Endothelial cell of umbilical vein (primary cell): ENCODE results near the gene CCR4. TPM values are rescaled to one million over a fixed set of nuclear protein-coding genes. Genes with fewer than 3 reads are reported as not detected.

Source experiments
- BruUV-seq: library from RNA; stranded (reverse); fragments of 400-500 nt; replicated peaks from 2 replicates; lab custom pipeline; 2021; lab: Mats Ljungman, UMichigan
- CTCF ChIA-PET: fragments of 300-600, 350-600 bp; sonication (Branson Sonifier 250); formaldehyde crosslinking; loops from one replicate; lab custom pipeline; 2021; ENCODE audit warnings: antibody characterized with exemption, inconsistent platforms; lab: Charles Lee
- POLR2A ChIA-PET: fragments of 300-600, 350-600 bp; sonication (Branson Sonifier 250); formaldehyde crosslinking; loops from one replicate; lab custom pipeline; 2021; ENCODE audit warnings: antibody characterized with exemption, inconsistent platforms; lab: Charles Lee
- DNase-seq: peaks from one replicate; pipeline ENCODE4 v3.0.0-alpha.2; 2011; ENCODE audit warnings: low read depth, low spot score
- FAIRE-seq: peaks from 2 replicates; lab custom pipeline; 2011; peaks lifted over from hg19 to GRCh38; lab: Jason Lieb, UNC
- H2AFZ ChIP-seq: 2 replicates; pipeline ENCODE4 v1.6.0; 2012; ENCODE audit warnings: low read depth, low read length, control low read depth, inconsistent platforms
- H3K27ac ChIP-seq: 2 replicates; pipeline ENCODE4 v1.5.1; 2011; ENCODE audit warnings: low read depth, mild to moderate bottlenecking, control low read depth, low read length, moderate library complexity; ENCODE audit not compliant: insufficient read depth
- H3K27me3 ChIP-seq, 2 experiments: 2 replicates each; pipeline versions ENCODE4 v1.6.0 to v1.6.1; 2011; ENCODE audit warnings: low read length in 2 of 2, mixed read lengths in 1 of 2; ENCODE audit not compliant: control insufficient read depth in 2 of 2, insufficient read depth in 2 of 2
- H3K36me3 ChIP-seq, 2 experiments: 2 replicates in 1 of 2; 3 replicates in 1 of 2; pipeline ENCODE4 v1.5.1; 2011; ENCODE audit warnings: low read length in 2 of 2, mild to moderate bottlenecking in 1 of 2, moderate library complexity in 1 of 2; ENCODE audit not compliant: control insufficient read depth in 2 of 2, insufficient read depth in 2 of 2; ENCODE audit errors: extremely low read depth in 1 of 2
- H3K4me1 ChIP-seq: 3 replicates; pipeline ENCODE4 v1.5.1; 2011; ENCODE audit warnings: mild to moderate bottlenecking, low read length; ENCODE audit not compliant: control insufficient read depth, insufficient read depth; ENCODE audit errors: extremely low read depth
- H3K4me2 ChIP-seq: 2 replicates; pipeline ENCODE4 v1.6.1; 2011; ENCODE audit warnings: low read length, control low read depth, mixed read lengths; ENCODE audit not compliant: insufficient read depth
- H3K4me3 ChIP-seq, 3 experiments: fragments of 200-600 bp in 1 of 3; sonication (generic), shearing (Covaris generic) in 1 of 3; replicated peaks in 1 of 3; 2 replicates each; pipeline ENCODE4 v1.5.1; 2011 to 2016; ENCODE audit warnings: control low read depth in 3 of 3, low read length in 3 of 3, mild to moderate bottlenecking in 2 of 3, inconsistent platforms in 1 of 3, low read depth in 1 of 3, moderate library complexity in 1 of 3; ENCODE audit not compliant: insufficient read depth in 1 of 3
- H3K79me2 ChIP-seq: 2 replicates; pipeline ENCODE4 v1.6.0; 2012; ENCODE audit warnings: low read length, inconsistent platforms; ENCODE audit not compliant: control insufficient read depth, insufficient read depth
- H3K9ac ChIP-seq: replicated peaks from 2 replicates; pipeline ENCODE3; 2011; ENCODE audit warnings: low read length, control low read depth; ENCODE audit not compliant: insufficient read depth; ENCODE audit errors: extremely low read depth
- H3K9me1 ChIP-seq: replicated peaks from 3 replicates; pipeline ENCODE4 v1.6.0; 2011; ENCODE audit warnings: mild to moderate bottlenecking, low read length; ENCODE audit not compliant: control insufficient read depth, insufficient read depth; ENCODE audit errors: extremely low read depth
- H3K9me3 ChIP-seq: replicated peaks from 2 replicates; pipeline ENCODE4 v1.5.1; 2012; ENCODE audit warnings: low read length, inconsistent platforms; ENCODE audit not compliant: control insufficient read depth, insufficient read depth
- H4K20me1 ChIP-seq: replicated peaks from 2 replicates; pipeline ENCODE3; 2011; ENCODE audit warnings: mild to moderate bottlenecking, low read length; ENCODE audit not compliant: control insufficient read depth, insufficient read depth; ENCODE audit errors: extremely low read depth
- CTCF ChIP-seq, 2 donors: IDR thresholded peaks; 1 replicate in 1 of 2; 2 replicates in 1 of 2; pipeline ENCODE4 v1.5.1; 2011; ENCODE audit warnings: low read length in 2 of 2, mild to moderate bottlenecking in 2 of 2, moderate library complexity in 2 of 2, control low read depth in 1 of 2, inconsistent platforms in 1 of 2, low read depth in 1 of 2; ENCODE audit not compliant: insufficient read depth in 1 of 2; ENCODE audit errors: extremely low read depth in 1 of 2
- EZH2 ChIP-seq: IDR thresholded peaks from 2 replicates; pipeline ENCODE4 v1.6.1; 2012; ENCODE audit warnings: borderline replicate concordance, low read depth, mild to moderate bottlenecking, moderate library complexity, low read length, inconsistent platforms; ENCODE audit not compliant: severe bottlenecking
- FOS ChIP-seq: IDR thresholded peaks from 2 replicates; pipeline ENCODE4 v1.6.1; 2011; ENCODE audit warnings: mild to moderate bottlenecking, low read length, moderate library complexity, borderline replicate concordance; ENCODE audit not compliant: insufficient read depth
- GATA2 ChIP-seq: IDR thresholded peaks from 2 replicates; pipeline ENCODE4 v1.7.0; 2011; ENCODE audit warnings: low read depth, mild to moderate bottlenecking, moderate library complexity, mixed read lengths, low read length; ENCODE audit not compliant: insufficient read length, insufficient read depth
- JUN ChIP-seq: IDR thresholded peaks from 2 replicates; pipeline ENCODE4 v1.6.1; 2011; ENCODE audit warnings: borderline replicate concordance, low read depth; ENCODE audit not compliant: insufficient read length, insufficient read depth
- MAX ChIP-seq: IDR thresholded peaks from 2 replicates; pipeline ENCODE4 v1.6.1; 2011; ENCODE audit not compliant: insufficient read depth, insufficient read length
- MYC ChIP-seq: IDR thresholded peaks from one replicate; pipeline ENCODE4 v1.6.1; 2011; ENCODE audit warnings: mild to moderate bottlenecking, low read depth, low read length
- POLR2A ChIP-seq: IDR thresholded peaks from 2 replicates; pipeline ENCODE4 v1.6.1; 2012; ENCODE audit warnings: low read depth, mild to moderate bottlenecking, control low read depth, low read length
- POLR2AphosphoS5 ChIP-seq: IDR thresholded peaks from 2 replicates; pipeline ENCODE4 v1.6.1; 2012; ENCODE audit warnings: low read depth, mild to moderate bottlenecking, control low read depth, low read length, moderate library complexity; ENCODE audit not compliant: insufficient read depth
- dilution Hi-C: fragments of 300-500 bp; cut with MboI; formaldehyde crosslinking; loops from one replicate; pipeline ENCODE4 v1.15.0; 2019; ENCODE audit warnings: low sequenced_read_pairs; ENCODE audit not compliant: extremely low pct_ligation_motif_present
- intact Hi-C: fragments of 100-400 bp; cut with micrococcal nuclease; formaldehyde crosslinking; loops from one replicate; pipeline ENCODE4 v1.10.0; 2022
- polyA plus RNA-seq, 4 experiments: library from polyadenylated mRNA; depleted of rRNA in 3 of 4; stranded (reverse) in 3 of 4; unstranded in 1 of 4; fragments of >200 nt; gene quantifications; 2 replicates each; pipeline versions ENCODE4 v1.2.1 to v1.2.3, GENCODE V29; 2011 to 2012; ENCODE audit warnings: missing spikeins in 1 of 4
- total RNA-seq: library from RNA; stranded (reverse); gene quantifications from 2 replicates; pipeline ENCODE4 v1.2.3, GENCODE V29; 2021

Gene CCR4
- total and polyA plus RNA-seq, 2 donors (not counting 3 experiments of a cell fraction or from before 2014, with no cell fraction given), result not detected

GRCh38 chr3:32973982-32974381 is 22.5 kb downstream of the CCR4 start:
- dilution Hi-C loops (no loop called here), intact Hi-C loops (no loop called here)
- no peak overlapping the region for H3K4me2 ChIP-seq
- no peaks in the 10 kb centered on the region for H3K4me1 ChIP-seq
- no peak overlapping the region for H3K27ac ChIP-seq
- DNase-seq (no peak), FAIRE-seq (no peak)
- H4K20me1 ChIP-seq, result no peaks in the 10 kb centered on the region
- H3K36me3 ChIP-seq, result no peaks in the 10 kb centered on the region
- no peaks in the 10 kb centered on the region for H3K79me2 ChIP-seq
- ChIA-PET CTCF (interaction anchor here (0.9 kb wide), 1 partner anchor 26 kb away, joined by 3 read pairs; no protein-coding TSS in a partner anchor), POLR2A (no interaction called here)
- H3K9me1 ChIP-seq, result no peaks in the 10 kb centered on the region
- peaks cover 2 to 10% of the 10 kb centered on the region in 2 experiments for H3K27me3 ChIP-seq
- no peak for TF ChIP-seq CTCF (IDR thresholded peaks at IDR 0.05; ENCODE audit: extremely low read depth in 1 of 2, insufficient read depth in 1 of 2, low read depth in 1 of 2, low read length in 2 of 2)
- TF ChIP-seq JUN, result no peak
- no peak for TF ChIP-seq MAX
- no peak for TF ChIP-seq GATA2
- TF ChIP-seq POLR2A, result no peak
- TF ChIP-seq POLR2AphosphoS5, result no peak
- TF ChIP-seq EZH2, result no peak
- no peak for TF ChIP-seq MYC
- TF ChIP-seq FOS, result no peak
- no peaks in the 10 kb centered on the region for H3K9me3 ChIP-seq
- no TSS peak for BruUV-seq
- no peak overlapping the region for H3K4me3 ChIP-seq
- no peak overlapping the region for H2AFZ ChIP-seq
- no peak overlapping the region for H3K9ac ChIP-seq
